Tibial artery (tissue), 4 donors: Measurements from ENCODE around the gene RAPGEF3.

Source experiments
- DNase-seq, 2 donors: peaks; one replicate each; pipeline ENCODE4 v3.0.0-alpha.2; 2019
- H3K27ac ChIP-seq, 2 donors: fragments of 200-600 bp; sonication (generic) in 1 of 2; 1 replicate in 1 of 2; 2 replicates in 1 of 2; pipeline ENCODE4 v1.5.1; 2018 to 2019; ENCODE audit warnings: mild to moderate bottlenecking in 1 of 2
- H3K27me3 ChIP-seq, 2 donors: fragments of 200-600 bp; sonication (generic) in 1 of 2; one replicate each; pipeline versions ENCODE4 v1.5.1 to v1.6.0; 2016 to 2019
- H3K36me3 ChIP-seq, 3 donors: fragments of 200-600 bp; sonication (generic) in 2 of 3; one replicate each; pipeline ENCODE4 v1.5.1; 2016 to 2019; ENCODE audit warnings: mild to moderate bottlenecking in 2 of 3
- H3K4me1 ChIP-seq, 4 donors: fragments of 200-600 bp; sonication (generic) in 2 of 4; 1 replicate in 3 of 4; 2 replicates in 1 of 4; pipeline ENCODE4 v1.5.1; 2016 to 2019
- H3K4me3 ChIP-seq, 2 donors: fragments of 200-600 bp; sonication (generic) in 1 of 2; 1 replicate in 1 of 2; 2 replicates in 1 of 2; pipeline ENCODE4 v1.5.1; 2018 to 2019; ENCODE audit warnings: mild to moderate bottlenecking in 2 of 2
- H3K9me3 ChIP-seq, 3 donors: fragments of 200-600 bp; sonication (generic) in 1 of 3; one replicate each; pipeline ENCODE4 v1.5.1; 2016 to 2019
- CTCF ChIP-seq, 2 experiments: fragments of 200-600 bp in 1 of 2; fragments of 450-650 bp in 1 of 2; IDR thresholded peaks; one replicate each; pipeline ENCODE4 v1.5.1; 2017 to 2019; ENCODE audit warnings: antibody characterized with exemption in 2 of 2, mild to moderate bottlenecking in 1 of 2, moderate library complexity in 1 of 2
- intact Hi-C: fragments of 100-400 bp; cut with DNase I; formaldehyde crosslinking; loops from one replicate; pipeline ENCODE4 v1.15.0; 2023; ENCODE audit warnings: low total_unique reads

RAPGEF3 gene

GRCh38 chr12:47799357-47799955, 40.8 kb upstream of the RAPGEF3 start:
- no peak overlapping the region for H3K4me3 ChIP-seq
- H3K4me1 ChIP-seq = peaks cover 0 to 67% (median 61%) of the 10 kb centered on the region in 4 donors
- H3K27me3 ChIP-seq = no peaks in the 10 kb centered on the region
- H3K9me3 ChIP-seq = no peaks in the 10 kb centered on the region
- peak overlapping the region; percentile 66 to 99 for H3K27ac ChIP-seq
- peak; percentile 72 to 91 for DNase-seq
- TF ChIP-seq CTCF (IDR thresholded peaks at IDR 0.05) = peak in 1 of 2 experiments; percentile 7
- intact Hi-C loops = no loop called here
- peaks cover 42 to 55% (median 49%) of the 10 kb centered on the region in 3 donors for H3K36me3 ChIP-seq

DNA sequence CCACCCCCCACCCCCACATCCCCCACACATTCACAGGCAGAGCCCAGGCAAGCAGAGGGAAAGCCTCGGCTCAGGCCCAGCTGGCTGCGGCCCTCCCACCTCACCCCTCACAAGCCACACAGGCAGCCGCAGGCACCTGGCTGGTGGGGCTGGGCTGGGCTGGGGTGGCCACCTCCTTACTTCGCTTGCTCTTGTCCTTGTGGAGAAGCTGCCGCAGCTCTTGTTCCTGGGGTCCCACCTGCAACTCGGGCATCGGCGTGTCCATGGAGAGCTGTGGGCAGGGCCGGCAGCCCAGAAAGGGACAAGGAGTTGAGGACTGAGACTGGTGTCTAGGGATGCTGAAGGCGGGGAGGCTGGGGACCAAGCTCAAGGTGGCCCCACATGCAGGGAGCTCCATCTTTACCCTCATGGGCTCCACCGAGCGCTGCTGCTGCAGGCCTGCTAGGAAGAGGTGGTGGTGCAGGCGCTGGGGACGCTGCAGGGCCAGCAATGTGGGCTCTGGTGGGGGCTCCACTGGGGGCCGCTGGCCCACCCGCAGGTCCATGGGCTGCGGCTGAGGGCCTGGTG, 39.8 kb upstream of the RAPGEF3 start:
- intact Hi-C loops = no loop called here
- DNase-seq = no peak
- Histone ChIP-seq H3K36me3 (peaks cover 50 to 64% (median 55%) of the 10 kb centered on the region in 3 donors), H3K27me3 (no peaks in the 10 kb centered on the region), H3K4me3 (no peak overlapping the region), H3K4me1 (peaks cover 0 to 57% (median 52%) of the 10 kb centered on the region in 4 donors), H3K27ac (peak overlapping the region; percentile 66 to 99), H3K9me3 (no peaks in the 10 kb centered on the region)
- TF ChIP-seq CTCF (IDR thresholded peaks at IDR 0.05) = no peak

DNA sequence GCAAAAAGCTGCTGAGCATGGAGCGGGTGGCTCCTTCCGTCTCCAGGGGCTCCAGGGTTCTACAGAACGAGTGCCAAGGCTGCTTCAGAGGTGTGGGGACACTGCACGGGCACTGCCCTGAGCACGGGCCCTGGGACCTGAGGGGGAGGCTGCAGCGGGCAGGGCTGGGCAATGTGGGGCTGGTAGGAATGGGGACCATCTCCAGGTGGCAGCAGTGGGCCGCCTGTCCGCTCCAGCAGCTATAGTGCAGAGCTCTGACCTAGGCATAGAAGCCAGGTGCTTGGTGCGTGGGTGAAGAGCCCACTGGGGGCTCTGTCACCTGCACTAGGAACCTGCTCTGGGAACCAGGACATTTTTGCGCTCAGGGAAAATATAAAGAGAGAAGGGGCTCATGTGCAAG, 38.8 kb upstream of the RAPGEF3 start:
- peak in 1 of 2 experiments; percentile 14 for TF ChIP-seq CTCF (IDR thresholded peaks at IDR 0.05)
- no peak for DNase-seq
- H3K27me3 ChIP-seq = no peaks in the 10 kb centered on the region
- H3K36me3 ChIP-seq = peaks cover 53 to 68% (median 64%) of the 10 kb centered on the region in 3 donors
- intact Hi-C loops = no loop called here
- H3K9me3 ChIP-seq = no peaks in the 10 kb centered on the region
- H3K27ac ChIP-seq = peak overlapping the region in 1 of 2 donors; percentile 66
- no peak overlapping the region for H3K4me3 ChIP-seq
- peaks cover 0 to 47% (median 43%) of the 10 kb centered on the region in 4 donors for H3K4me1 ChIP-seq

DNA sequence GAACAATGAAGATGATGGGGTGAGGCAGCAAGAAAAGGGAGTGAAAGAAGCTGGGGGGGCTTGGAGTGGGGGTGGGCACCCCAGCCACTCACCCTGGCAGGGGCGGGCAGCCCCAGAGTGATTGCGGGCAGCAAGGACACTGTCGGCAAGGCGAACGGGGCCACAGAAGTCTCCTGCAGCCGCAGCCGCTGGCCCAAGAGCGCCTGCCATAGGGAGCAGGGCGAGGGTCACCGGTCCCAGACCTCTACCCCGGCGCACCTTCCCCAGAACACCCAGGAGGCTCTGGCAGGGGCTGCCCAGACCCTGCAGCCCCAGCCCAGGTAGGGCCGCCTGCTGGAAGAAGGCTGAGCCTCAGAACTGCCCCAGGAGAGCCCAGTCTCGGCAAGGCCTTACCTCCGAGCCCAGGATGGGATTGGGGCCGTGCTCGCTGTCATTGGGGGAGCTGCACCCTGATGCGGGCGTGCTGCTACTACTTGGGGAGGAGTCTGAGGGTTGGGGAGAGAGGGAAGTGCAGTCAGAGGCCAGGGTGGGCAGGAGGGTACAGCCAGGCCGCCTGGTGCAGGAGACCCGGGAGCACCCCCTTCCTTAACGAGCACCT, 37.2 kb upstream of the RAPGEF3 start:
- peaks cover 0 to 32% (median 28%) of the 10 kb centered on the region in 4 donors for H3K4me1 ChIP-seq
- intact Hi-C loops = no loop called here
- TF ChIP-seq CTCF (IDR thresholded peaks at IDR 0.05) = no peak
- no peak for DNase-seq
- no peaks in the 10 kb centered on the region for H3K9me3 ChIP-seq
- no peak overlapping the region for H3K27ac ChIP-seq
- H3K27me3 ChIP-seq = no peaks in the 10 kb centered on the region
- peaks cover 65 to 83% (median 79%) of the 10 kb centered on the region in 3 donors for H3K36me3 ChIP-seq
- no peak overlapping the region for H3K4me3 ChIP-seq

GRCh38 chr12:47795121-47795813, 36.6 kb upstream of the RAPGEF3 start:
- Histone ChIP-seq H3K27ac (peak overlapping the region in 1 of 2 donors; percentile 1), H3K9me3 (no peaks in the 10 kb centered on the region), H3K4me3 (no peak overlapping the region), H3K27me3 (no peaks in the 10 kb centered on the region), H3K36me3 (peaks cover 70 to 89% (median 85%) of the 10 kb centered on the region in 3 donors), H3K4me1 (peaks cover 0 to 25% (median 21%) of the 10 kb centered on the region in 4 donors)
- no peak for TF ChIP-seq CTCF (IDR thresholded peaks at IDR 0.05)
- intact Hi-C loops = no loop called here
- no peak for DNase-seq
